Calu3 (cell line): ENCODE results near the gene MASP1. TPM values are rescaled to one million over a fixed set of nuclear protein-coding genes. Genes with fewer than 3 reads are reported as not detected.

ENCODE experiments used
- BruUV-seq: library from RNA; stranded (reverse); fragments of 400-500 nt; replicated peaks from 2 replicates; lab custom pipeline; 2021; lab: Mats Ljungman, UMichigan
- CTCF ChIA-PET: fragments of 300-600 bp; sonication (Branson Sonifier 250); formaldehyde crosslinking; loops from one replicate; lab custom pipeline; 2022; ENCODE audit warnings: antibody characterized with exemption; lab: Charles Lee
- DNase-seq: peaks from one replicate; pipeline ENCODE4 v3.0.0; 2022
- H3K27ac Mint-ChIP-seq: one replicate; pipeline ENCODE4 v1.8.0; 2022; ENCODE audit warnings: mixed read lengths; ENCODE audit not compliant: unreplicated experiment
- H3K27me3 Mint-ChIP-seq: one replicate; pipeline ENCODE4 v1.8.0; 2022; ENCODE audit warnings: mixed read lengths; ENCODE audit not compliant: unreplicated experiment
- H3K36me3 Mint-ChIP-seq: one replicate; pipeline ENCODE4 v1.8.0; 2022; ENCODE audit warnings: mild to moderate bottlenecking, moderate library complexity, mixed read lengths; ENCODE audit not compliant: insufficient read depth, unreplicated experiment
- H3K4me1 Mint-ChIP-seq: one replicate; pipeline ENCODE4 v1.8.0; 2022; ENCODE audit warnings: mild to moderate bottlenecking, low read depth, mixed read lengths; ENCODE audit not compliant: unreplicated experiment
- H3K4me3 Mint-ChIP-seq: one replicate; pipeline ENCODE4 v1.8.0; 2022; ENCODE audit warnings: mild to moderate bottlenecking, low read depth, moderate library complexity, mixed read lengths; ENCODE audit not compliant: unreplicated experiment
- H3K9me3 Mint-ChIP-seq: one replicate; pipeline ENCODE4 v1.8.0; 2022; ENCODE audit warnings: low read depth, mixed read lengths; ENCODE audit not compliant: unreplicated experiment
- intact Hi-C: fragments of 100-400 bp; cut with micrococcal nuclease; formaldehyde crosslinking; loops from one replicate; pipeline ENCODE4 v1.10.0; 2022; ENCODE audit not compliant: unreplicated experiment
- total RNA-seq: library from RNA; stranded (reverse); gene quantifications from 2 replicates; pipeline ENCODE4 v1.2.3, GENCODE V29; 2022
- TF ChIP-seq, protein P1 (sequence below): fragments of 200-600 bp; IDR thresholded peaks from one replicate; pipeline ENCODE4 v1.8.0; 2022; ENCODE audit warnings: antibody characterized with exemption; ENCODE audit not compliant: unreplicated experiment

MASP1 gene
- total RNA-seq, 1 experiment from 2014 or later, result 0.59 TPM

DNA sequence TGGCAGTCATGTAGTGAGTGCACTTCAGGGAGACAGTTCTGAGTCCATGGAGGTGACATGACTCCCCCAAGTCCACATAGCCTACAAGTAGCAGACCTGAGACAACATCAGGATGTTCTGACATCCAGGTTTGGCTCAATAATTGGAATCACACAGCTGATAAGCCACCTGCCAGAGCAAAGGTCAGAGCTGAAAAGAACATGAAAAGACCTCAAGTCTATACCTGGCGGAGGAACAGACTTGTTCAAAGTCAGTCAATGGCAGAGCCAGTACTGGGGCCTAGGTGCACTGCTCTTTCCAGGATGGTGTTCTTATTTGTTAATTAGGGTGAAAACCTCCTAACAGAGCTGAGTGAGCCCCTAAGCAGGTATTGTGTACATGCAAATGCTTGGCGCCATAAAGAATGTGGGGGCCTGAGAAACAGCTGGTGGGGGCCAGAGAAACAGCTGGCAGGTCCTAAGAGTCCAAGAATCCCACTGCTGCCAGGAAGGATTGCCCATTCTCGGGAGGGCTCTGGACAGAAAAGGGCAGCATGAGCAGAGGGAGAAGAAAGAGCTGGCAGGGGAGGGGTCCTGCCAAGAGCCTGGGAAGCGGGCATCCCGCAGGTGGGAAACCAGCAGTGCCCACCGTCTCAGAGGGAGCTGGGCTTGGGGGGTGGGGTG is 17.1 kb downstream of the MASP1 start:
- TF ChIP-seq, protein P1, sequence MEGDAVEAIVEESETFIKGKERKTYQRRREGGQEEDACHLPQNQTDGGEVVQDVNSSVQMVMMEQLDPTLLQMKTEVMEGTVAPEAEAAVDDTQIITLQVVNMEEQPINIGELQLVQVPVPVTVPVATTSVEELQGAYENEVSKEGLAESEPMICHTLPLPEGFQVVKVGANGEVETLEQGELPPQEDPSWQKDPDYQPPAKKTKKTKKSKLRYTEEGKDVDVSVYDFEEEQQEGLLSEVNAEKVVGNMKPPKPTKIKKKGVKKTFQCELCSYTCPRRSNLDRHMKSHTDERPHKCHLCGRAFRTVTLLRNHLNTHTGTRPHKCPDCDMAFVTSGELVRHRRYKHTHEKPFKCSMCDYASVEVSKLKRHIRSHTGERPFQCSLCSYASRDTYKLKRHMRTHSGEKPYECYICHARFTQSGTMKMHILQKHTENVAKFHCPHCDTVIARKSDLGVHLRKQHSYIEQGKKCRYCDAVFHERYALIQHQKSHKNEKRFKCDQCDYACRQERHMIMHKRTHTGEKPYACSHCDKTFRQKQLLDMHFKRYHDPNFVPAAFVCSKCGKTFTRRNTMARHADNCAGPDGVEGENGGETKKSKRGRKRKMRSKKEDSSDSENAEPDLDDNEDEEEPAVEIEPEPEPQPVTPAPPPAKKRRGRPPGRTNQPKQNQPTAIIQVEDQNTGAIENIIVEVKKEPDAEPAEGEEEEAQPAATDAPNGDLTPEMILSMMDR, result no peak
- no peaks in the 10 kb centered on the region for H3K4me1 Mint-ChIP-seq
- intact Hi-C loops, result no loop called here
- peaks cover 11% of the 10 kb centered on the region for H3K9me3 Mint-ChIP-seq
- DNase-seq, result no peak
- no peaks in the 10 kb centered on the region for H3K36me3 Mint-ChIP-seq
- H3K27ac Mint-ChIP-seq, result no peak overlapping the region
- H3K27me3 Mint-ChIP-seq, result peaks cover 17% of the 10 kb centered on the region
- BruUV-seq, result no TSS peak
- H3K4me3 Mint-ChIP-seq, result no peak overlapping the region
- CTCF ChIA-PET, result interaction anchor here (1.6 kb wide), 1 partner anchor 54 kb away, joined by 3 read pairs; no protein-coding TSS in a partner anchor

DNA sequence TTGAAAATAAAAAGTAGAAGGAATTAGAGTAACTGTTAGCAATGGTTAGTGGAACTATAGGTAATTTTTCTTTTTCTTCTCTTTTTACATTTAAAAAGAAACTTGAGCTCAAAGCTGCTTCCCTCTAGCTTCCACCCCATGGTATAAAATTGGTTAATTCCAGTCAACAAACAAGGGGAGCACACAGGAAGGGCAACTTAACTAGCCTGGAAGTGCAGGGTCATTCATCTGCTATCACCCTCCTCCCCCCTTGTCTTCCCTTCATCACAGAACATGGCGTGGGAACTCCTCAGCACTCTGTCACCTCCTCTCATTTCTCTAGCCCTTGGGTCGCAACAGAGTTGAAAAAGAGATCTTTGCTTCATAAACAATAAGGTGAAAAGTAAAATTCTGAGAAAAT is 20.0 kb downstream of the MASP1 start:
- no peaks in the 10 kb centered on the region for H3K4me1 Mint-ChIP-seq
- peaks cover 12% of the 10 kb centered on the region for H3K9me3 Mint-ChIP-seq
- H3K27me3 Mint-ChIP-seq, result no peaks in the 10 kb centered on the region
- no TSS peak for BruUV-seq
- no peak overlapping the region for H3K27ac Mint-ChIP-seq
- TF ChIP-seq, protein P1, result no peak
- CTCF ChIA-PET, result no interaction called here
- no peaks in the 10 kb centered on the region for H3K36me3 Mint-ChIP-seq
- DNase-seq, result no peak
- no peak overlapping the region for H3K4me3 Mint-ChIP-seq
- intact Hi-C loops, result no loop called here

DNA sequence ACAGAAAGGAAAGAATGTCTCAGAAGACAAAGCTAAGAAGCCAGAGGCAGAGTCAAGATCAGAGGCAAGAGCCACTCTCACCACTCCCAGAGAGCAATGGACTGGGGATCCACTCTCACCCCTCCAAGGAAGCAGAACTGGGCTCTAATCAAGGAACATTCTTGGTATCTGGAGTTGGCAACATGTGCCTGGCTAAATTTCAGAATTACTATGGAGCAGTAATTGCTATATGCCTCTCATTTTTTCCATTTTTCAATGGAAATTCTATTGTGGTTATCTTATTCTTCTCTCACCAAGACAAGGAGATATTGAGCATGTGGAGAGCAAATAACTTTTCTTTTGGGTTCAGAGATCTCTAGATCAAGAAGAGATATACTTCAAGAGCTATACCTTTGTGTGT is 22.1 kb downstream of the MASP1 start:
- H3K9me3 Mint-ChIP-seq, result peaks cover 12% of the 10 kb centered on the region
- TF ChIP-seq, protein P1, result no peak
- H3K27me3 Mint-ChIP-seq, result no peaks in the 10 kb centered on the region
- H3K4me1 Mint-ChIP-seq, result peaks cover 16% of the 10 kb centered on the region
- BruUV-seq, result no TSS peak
- intact Hi-C loops, result no loop called here
- no peak overlapping the region for H3K27ac Mint-ChIP-seq
- H3K36me3 Mint-ChIP-seq, result no peaks in the 10 kb centered on the region
- no peak for DNase-seq
- CTCF ChIA-PET, result interaction anchor here (0.5 kb wide), 1 partner anchor 1684 kb away, joined by 5 read pairs; no protein-coding TSS in a partner anchor
- H3K4me3 Mint-ChIP-seq, result no peak overlapping the region

DNA sequence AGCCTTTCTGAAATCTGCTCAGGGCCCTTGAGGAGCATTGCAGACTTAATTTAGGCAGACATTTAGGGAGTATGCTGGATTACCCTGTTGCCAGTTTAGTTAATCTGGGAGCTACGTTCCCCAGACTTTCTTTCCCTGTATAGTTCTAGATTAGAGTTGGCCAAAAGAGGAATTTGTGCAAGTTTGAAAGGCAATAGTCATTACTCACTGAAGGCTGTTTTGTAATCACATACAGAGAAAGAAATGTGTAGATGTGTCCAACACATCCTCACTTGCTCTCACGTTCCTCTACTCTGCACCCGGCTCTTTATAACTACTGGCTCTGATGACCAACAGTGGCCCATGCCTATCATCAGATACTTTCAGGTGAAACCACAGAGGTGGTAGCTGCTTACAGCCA is 24.2 kb downstream of the MASP1 start:
- no peaks in the 10 kb centered on the region for H3K27me3 Mint-ChIP-seq
- H3K27ac Mint-ChIP-seq, result no peak overlapping the region
- DNase-seq, result no peak
- no peak overlapping the region for H3K4me3 Mint-ChIP-seq
- BruUV-seq, result no TSS peak
- H3K9me3 Mint-ChIP-seq, result peaks cover 12% of the 10 kb centered on the region
- CTCF ChIA-PET, result no interaction called here
- TF ChIP-seq, protein P1, result no peak
- H3K4me1 Mint-ChIP-seq, result peaks cover 38% of the 10 kb centered on the region
- no peaks in the 10 kb centered on the region for H3K36me3 Mint-ChIP-seq
- intact Hi-C loops, result no loop called here
